Measurements from ENCODE around the gene ZNF57. TPM values are rescaled to one million over a fixed set of nuclear protein-coding genes. Genes with fewer than 3 reads are reported as not detected.

Gene ZNF57
- total and polyA plus RNA-seq, 2 of the 13 experiments (the other 11 are each of a cell fraction or from before 2014, with no cell fraction given), result 6.6 to 17.5 TPM

DNA sequence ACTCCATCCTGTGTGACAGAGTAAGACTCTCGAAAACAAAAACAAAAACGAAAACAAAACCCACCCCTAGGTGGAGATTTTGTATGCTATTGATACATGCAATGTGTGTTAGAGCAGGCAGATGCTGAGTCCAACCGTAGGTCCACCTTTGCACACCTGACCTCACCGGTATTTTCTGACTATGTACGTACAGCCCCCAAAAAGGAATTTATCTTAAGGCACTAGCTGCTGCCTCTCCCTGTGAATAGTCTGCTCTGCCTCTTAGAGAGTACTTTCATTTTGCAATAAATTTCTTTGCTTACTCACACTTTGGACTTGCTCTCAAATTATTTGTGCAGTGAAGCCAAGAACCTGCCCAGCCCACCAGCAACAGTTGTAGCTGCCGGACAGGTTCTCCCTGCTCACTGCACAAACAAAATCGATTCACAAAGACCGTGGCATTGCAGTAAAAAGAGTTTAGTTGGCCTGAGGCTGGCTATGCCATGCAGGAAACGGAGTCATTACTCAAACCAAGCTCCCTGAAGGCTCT is 52.3 kb downstream of the ZNF57 start:
- peaks cover 8% of the 10 kb centered on the region; the same call in 1 of the 2 replicates for H4K20me1 ChIP-seq (ENCODE audit: insufficient read depth, low read length)
- DNase-seq (ENCODE audit: low spot score), result peak; percentile 37
- H3K4me3 ChIP-seq (replicated peaks in 1 of 3; ENCODE audit: insufficient read depth in 1 of 3, low read depth in 2 of 3, low read length in 3 of 3), result peak overlapping the region; percentile 18 to 64 (median 41)
- peaks cover 12% of the 10 kb centered on the region for H3K79me2 ChIP-seq (ENCODE audit: insufficient read depth, low read length)
- TF ChIP-seq SAP130 (CRISPR knock-in tag; IDR thresholded peaks at IDR 0.05; ENCODE audit: low read depth) (peak; percentile 24; the same call in 1 of the 2 replicates), HNF4A (CRISPR knock-in tag; IDR thresholded peaks at IDR 0.05) (peak; percentile 15; the same call in 1 of the 2 replicates), KLF16 (CRISPR knock-in tag; IDR thresholded peaks at IDR 0.05) (no peak), KLF13 (CRISPR knock-in tag; IDR thresholded peaks at IDR 0.05) (no peak), KLF12 (CRISPR knock-in tag; IDR thresholded peaks at IDR 0.05; ENCODE audit: borderline replicate concordance) (0 out of 2 replicates have a peak, but pooled peaks have one; percentile 22), ZEB1 (IDR thresholded peaks at IDR 0.05; ENCODE audit: insufficient replicate concordance, low read depth) (peak; percentile 77), ZMYM3 (CRISPR knock-in tag; IDR thresholded peaks at IDR 0.05) (peak; percentile 13; the same call in 1 of the 2 replicates), HDAC1 (CRISPR knock-in tag; IDR thresholded peaks at IDR 0.05) (0 out of 2 replicates have a peak, but pooled peaks have one; percentile 35), ONECUT2 (CRISPR knock-in tag; IDR thresholded peaks at IDR 0.05) (peak; percentile 76), NKX3-1 (CRISPR knock-in tag; IDR thresholded peaks at IDR 0.05) (no peak), SOX6 (IDR thresholded peaks at IDR 0.05) (no peak), SOX6 (CRISPR knock-in tag; IDR thresholded peaks at IDR 0.05) (0 out of 2 replicates have a peak, but pooled peaks have one; percentile 11)
- TF ChIP-seq, protein P1, sequence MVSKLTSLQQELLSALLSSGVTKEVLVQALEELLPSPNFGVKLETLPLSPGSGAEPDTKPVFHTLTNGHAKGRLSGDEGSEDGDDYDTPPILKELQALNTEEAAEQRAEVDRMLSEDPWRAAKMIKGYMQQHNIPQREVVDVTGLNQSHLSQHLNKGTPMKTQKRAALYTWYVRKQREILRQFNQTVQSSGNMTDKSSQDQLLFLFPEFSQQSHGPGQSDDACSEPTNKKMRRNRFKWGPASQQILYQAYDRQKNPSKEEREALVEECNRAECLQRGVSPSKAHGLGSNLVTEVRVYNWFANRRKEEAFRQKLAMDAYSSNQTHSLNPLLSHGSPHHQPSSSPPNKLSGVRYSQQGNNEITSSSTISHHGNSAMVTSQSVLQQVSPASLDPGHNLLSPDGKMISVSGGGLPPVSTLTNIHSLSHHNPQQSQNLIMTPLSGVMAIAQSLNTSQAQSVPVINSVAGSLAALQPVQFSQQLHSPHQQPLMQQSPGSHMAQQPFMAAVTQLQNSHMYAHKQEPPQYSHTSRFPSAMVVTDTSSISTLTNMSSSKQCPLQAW (CRISPR knock-in tag; IDR thresholded peaks at IDR 0.05), result 0 out of 2 replicates have a peak, but pooled peaks have one; percentile 12
- TF ChIP-seq, protein P2, sequence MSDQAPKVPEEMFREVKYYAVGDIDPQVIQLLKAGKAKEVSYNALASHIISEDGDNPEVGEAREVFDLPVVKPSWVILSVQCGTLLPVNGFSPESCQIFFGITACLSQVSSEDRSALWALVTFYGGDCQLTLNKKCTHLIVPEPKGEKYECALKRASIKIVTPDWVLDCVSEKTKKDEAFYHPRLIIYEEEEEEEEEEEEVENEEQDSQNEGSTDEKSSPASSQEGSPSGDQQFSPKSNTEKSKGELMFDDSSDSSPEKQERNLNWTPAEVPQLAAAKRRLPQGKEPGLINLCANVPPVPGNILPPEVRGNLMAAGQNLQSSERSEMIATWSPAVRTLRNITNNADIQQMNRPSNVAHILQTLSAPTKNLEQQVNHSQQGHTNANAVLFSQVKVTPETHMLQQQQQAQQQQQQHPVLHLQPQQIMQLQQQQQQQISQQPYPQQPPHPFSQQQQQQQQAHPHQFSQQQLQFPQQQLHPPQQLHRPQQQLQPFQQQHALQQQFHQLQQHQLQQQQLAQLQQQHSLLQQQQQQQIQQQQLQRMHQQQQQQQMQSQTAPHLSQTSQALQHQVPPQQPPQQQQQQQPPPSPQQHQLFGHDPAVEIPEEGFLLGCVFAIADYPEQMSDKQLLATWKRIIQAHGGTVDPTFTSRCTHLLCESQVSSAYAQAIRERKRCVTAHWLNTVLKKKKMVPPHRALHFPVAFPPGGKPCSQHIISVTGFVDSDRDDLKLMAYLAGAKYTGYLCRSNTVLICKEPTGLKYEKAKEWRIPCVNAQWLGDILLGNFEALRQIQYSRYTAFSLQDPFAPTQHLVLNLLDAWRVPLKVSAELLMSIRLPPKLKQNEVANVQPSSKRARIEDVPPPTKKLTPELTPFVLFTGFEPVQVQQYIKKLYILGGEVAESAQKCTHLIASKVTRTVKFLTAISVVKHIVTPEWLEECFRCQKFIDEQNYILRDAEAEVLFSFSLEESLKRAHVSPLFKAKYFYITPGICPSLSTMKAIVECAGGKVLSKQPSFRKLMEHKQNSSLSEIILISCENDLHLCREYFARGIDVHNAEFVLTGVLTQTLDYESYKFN (CRISPR knock-in tag; conservative IDR thresholded peaks at IDR 0.05), result peak; percentile 43; the same call in 1 of the 2 replicates
- no peaks in the 10 kb centered on the region; a peak in 1 of 5 replicates for H3K27me3 ChIP-seq (ENCODE audit: control insufficient read depth in 1 of 2, insufficient read depth in 2 of 2, low read length in 2 of 2)
- peak overlapping the region; percentile 19 for H3K27ac ChIP-seq (ENCODE audit: extremely low read length, insufficient read depth, low read length)
- H2AFZ ChIP-seq (ENCODE audit: low read length), result peak overlapping the region; percentile 18
- H3K9ac ChIP-seq (ENCODE audit: insufficient read depth, low read depth, low read length), result peak overlapping the region; percentile 20; the same call in 1 of the 2 replicates
- H3K36me3 ChIP-seq (replicated peaks in 1 of 2; ENCODE audit: control insufficient read depth in 1 of 2, insufficient read depth in 2 of 2, low read length in 2 of 2), result no peaks in the 10 kb centered on the region
- H3K4me1 ChIP-seq (ENCODE audit: insufficient read depth, low read length), result peaks cover 37% of the 10 kb centered on the region
- peak; percentile 36 for ATAC-seq
- ChIA-PET CTCF (ENCODE audit: low intra/inter-chr PET ratio, low total read pairs) (interaction anchor here (0.8 kb wide), 1 partner anchor 9 kb away, joined by 3 read pairs; no protein-coding TSS in a partner anchor), POLR2A (interaction anchor here (0.8 to 1.2 kb wide), 2 partner anchors 66 to 151 kb away, joined by 3 to 4 read pairs; no protein-coding TSS in a partner anchor)
- intact Hi-C loops (cut with micrococcal nuclease; ENCODE audit: unreplicated experiment) (no loop called here), in situ Hi-C loops (cut with HindIII; ENCODE audit: extremely low pct_ligation_motif_present, low pct_unique_long_range_greater_than_20kb) (loop anchor here (10.0 kb wide), 1 partner anchor 212 kb away; no protein-coding TSS in a partner anchor)
- peak overlapping the region; percentile 90 for H3K4me2 ChIP-seq (ENCODE audit: low read depth, low read length)
- no peak for FAIRE-seq
- BruUV-seq (replicated peaks), result no TSS peak
- no peaks in the 10 kb centered on the region for H3K9me3 ChIP-seq (ENCODE audit: low read length)
- WGBS (ENCODE audit: low lambda C conversion rate), result under 1% methylated on average over 9 of the region's 9 CpGs
